B cell (primary cell): ENCODE data around the gene SMPD3. TPM values are rescaled to one million over a fixed set of nuclear protein-coding genes. Genes with fewer than 3 reads are reported as not detected.

Experiments used
- ATAC-seq: fragments of 200-7000 bp; cut with Tn5 transposase; one replicate; pipeline ENCODE4 v1.10.0; 2021; ENCODE audit warnings: low read depth, mild to moderate bottlenecking, moderate number of reproducible peaks, moderate library complexity
- CTCF ChIA-PET: fragments of 350-600 bp; sonication (Branson Sonifier 250); formaldehyde crosslinking; loops from one replicate; lab custom pipeline; 2021; ENCODE audit warnings: antibody characterized with exemption, inconsistent platforms; lab: Charles Lee
- POLR2A ChIA-PET: fragments of 350-600 bp; sonication (Branson Sonifier 250); formaldehyde crosslinking; loops from one replicate; lab custom pipeline; 2021; ENCODE audit warnings: antibody characterized with exemption; lab: Charles Lee
- DNase-seq: peaks from one replicate; pipeline ENCODE4 v3.0.0; 2013
- H2AFZ ChIP-seq: 2 replicates; pipeline ENCODE4 v1.6.1; 2012; ENCODE audit warnings: mild to moderate bottlenecking, low read depth, low read length; ENCODE audit not compliant: insufficient read depth, poor library complexity, severe bottlenecking
- H3K27ac ChIP-seq, 2 donors: 1 replicate in 1 of 2; 2 replicates in 1 of 2; pipeline ENCODE4 v1.5.1; 2012 to 2013; ENCODE audit warnings: low read length in 2 of 2, mild to moderate bottlenecking in 2 of 2, moderate library complexity in 1 of 2
- H3K27me3 ChIP-seq, 4 experiments: fragments of 200-600 bp in 1 of 4; sonication (generic) in 1 of 4; replicated peaks in 1 of 4; 1 replicate in 2 of 4; 2 replicates in 2 of 4; pipeline versions ENCODE4 v1.6.1 to v1.7.0; 2013 to 2016; ENCODE audit warnings: low read length in 3 of 4, mild to moderate bottlenecking in 2 of 4, mixed read lengths in 1 of 4, moderate library complexity in 1 of 4; ENCODE audit not compliant: insufficient read depth in 4 of 4, control insufficient read depth in 3 of 4; ENCODE audit errors: control extremely low read depth in 1 of 4
- H3K36me3 ChIP-seq, 2 experiments: replicated peaks in 1 of 2; 1 replicate in 1 of 2; 2 replicates in 1 of 2; pipeline versions ENCODE4 v1.6.1 to v1.7.1; 2013; ENCODE audit warnings: low read length in 1 of 2; ENCODE audit not compliant: insufficient read depth in 2 of 2, control insufficient read depth in 1 of 2; ENCODE audit errors: control extremely low read depth in 1 of 2, extremely low read depth in 1 of 2
- H3K4me1 ChIP-seq, 2 donors: fragments of 200-600 bp in 1 of 2; sonication (generic) in 1 of 2; 1 replicate in 1 of 2; 2 replicates in 1 of 2; pipeline versions ENCODE4 v1.5.1 to v1.6.1; 2013 to 2017; ENCODE audit warnings: low read length in 2 of 2; ENCODE audit not compliant: control insufficient read depth in 2 of 2, insufficient read depth in 2 of 2
- H3K4me2 ChIP-seq: replicated peaks from 2 replicates; pipeline ENCODE3; 2012; ENCODE audit warnings: mild to moderate bottlenecking, low read depth, low read length; ENCODE audit not compliant: poor library complexity, severe bottlenecking
- H3K4me3 ChIP-seq, 5 experiments: fragments of 200-600 bp in 1 of 5; sonication (generic) in 1 of 5; 1 replicate in 3 of 5; 2 replicates in 2 of 5; pipeline versions ENCODE4 v1.5.1 to v1.7.0; 2011 to 2016; ENCODE audit warnings: low read length in 4 of 5, mild to moderate bottlenecking in 4 of 5, low read depth in 2 of 5, control low read depth in 1 of 5, moderate library complexity in 1 of 5; ENCODE audit not compliant: insufficient read depth in 1 of 5; ENCODE audit errors: control extremely low read depth in 1 of 5, extremely low read depth in 1 of 5
- H3K79me2 ChIP-seq: fragments of 200-600 bp; sonication (generic); one replicate; pipeline ENCODE4 v1.6.0; 2016; ENCODE audit warnings: low read length; ENCODE audit not compliant: control insufficient read depth, insufficient read depth
- H3K9ac ChIP-seq: fragments of 200-600 bp; sonication (generic); 2 replicates; pipeline ENCODE4 v1.6.1; 2017; ENCODE audit warnings: mild to moderate bottlenecking, low read length, moderate library complexity
- H3K9me3 ChIP-seq, 3 donors: one replicate each; pipeline versions ENCODE4 v1.6.1 to v1.7.1; 2013; ENCODE audit warnings: low read length in 2 of 3; ENCODE audit not compliant: control insufficient read depth in 2 of 3, insufficient read depth in 1 of 3; ENCODE audit errors: control extremely low read depth in 1 of 3
- H4K20me1 ChIP-seq: 2 replicates; pipeline ENCODE4 v1.6.0; 2012; ENCODE audit warnings: mild to moderate bottlenecking, low read length; ENCODE audit not compliant: insufficient read depth, control insufficient read depth, poor library complexity, severe bottlenecking
- H3K27ac Mint-ChIP-seq: one replicate; pipeline ENCODE4 v1.8.0; 2021; ENCODE audit warnings: mixed read lengths
- H3K27me3 Mint-ChIP-seq: one replicate; pipeline ENCODE4 v1.8.0; 2021; ENCODE audit warnings: mixed read lengths
- H3K4me1 Mint-ChIP-seq: one replicate; pipeline ENCODE4 v1.8.0; 2021; ENCODE audit warnings: mixed read lengths
- H3K4me3 Mint-ChIP-seq: one replicate; pipeline ENCODE4 v1.8.0; 2021; ENCODE audit warnings: mixed read lengths
- H3K9me3 Mint-ChIP-seq: one replicate; pipeline ENCODE4 v1.8.0; 2022; ENCODE audit warnings: mixed read lengths; ENCODE audit not compliant: insufficient read depth
- CTCF ChIP-seq: fragments of 200-600 bp; IDR thresholded peaks from one replicate; pipeline ENCODE4 v1.8.0; 2022; ENCODE audit warnings: antibody characterized with exemption, mild to moderate bottlenecking
- EZH2 ChIP-seq: IDR thresholded peaks from 2 replicates; pipeline ENCODE4 v1.6.1; 2012; ENCODE audit warnings: borderline replicate concordance, low read depth, mild to moderate bottlenecking, moderate library complexity, low read length; ENCODE audit not compliant: insufficient read depth, poor library complexity, severe bottlenecking
- WGBS: methylation state at CpG from one replicate; pipeline ENCODE4 v1.1.5; 2013; ENCODE audit warnings: missing lambda C conversion rate; ENCODE audit not compliant: insufficient coverage; 5-methylcytosine and 5-hydroxymethylcytosine counted together
- intact Hi-C: fragments of 100-400 bp; cut with micrococcal nuclease; formaldehyde crosslinking; loops from one replicate; pipeline ENCODE4 v1.10.0; 2022
- polyA plus RNA-seq: library from polyadenylated mRNA; depleted of rRNA; stranded (reverse); fragments of >200 nt; gene quantifications from 2 replicates; pipeline ENCODE4 v1.2.3, GENCODE V29; 2012
- total RNA-seq, 2 donors: library from RNA; stranded (reverse); fragments of 120-200 nt in 1 of 2; gene quantifications; 1 replicate in 1 of 2; 2 replicates in 1 of 2; pipeline versions ENCODE4 v1.2.3 to v1.2.4, GENCODE V29; 2013 to 2022

SMPD3 gene
- total and polyA plus RNA-seq, 2 donors (not counting 1 experiment from before 2014, with no cell fraction given): 1.2 to 2.8 TPM

GRCh38 chr16:68486502-68487202 is 38.3 kb upstream of the SMPD3 start:
- Histone ChIP-seq H4K20me1 (no peaks in the 10 kb centered on the region), H3K4me3 (no peak overlapping the region), H3K9ac (no peak overlapping the region), H3K9me3 (no peaks in the 10 kb centered on the region), H3K79me2 (no peaks in the 10 kb centered on the region), H3K4me1 (peaks cover 11 to 12% of the 10 kb centered on the region in 2 donors), H3K4me2 (no peak overlapping the region), H3K36me3 (no peaks in the 10 kb centered on the region), H2AFZ (no peak overlapping the region), H3K27me3 (peaks cover 0 to 7% (median 0%) of the 10 kb centered on the region in 4 experiments), H3K27ac (no peak overlapping the region)
- DNase-seq (no peak), ATAC-seq (no peak)
- POLR2A ChIA-PET: interaction anchor here (0.5 kb wide), 1 partner anchor 28 kb away, joined by 3 read pairs; no protein-coding TSS in a partner anchor
- 84% methylated on average over 2 of the region's 4 CpGs for WGBS
- Mint-ChIP-seq H3K27ac (no peak overlapping the region), H3K4me1 (peaks cover 10% of the 10 kb centered on the region), H3K4me3 (no peak overlapping the region), H3K27me3 (no peaks in the 10 kb centered on the region), H3K9me3 (no peaks in the 10 kb centered on the region)
- TF ChIP-seq CTCF (no peak), EZH2 (no peak)
- intact Hi-C loops: no loop called here
- CTCF ChIA-PET: interaction anchor here (0.5 kb wide), 1 partner anchor 250 kb away, joined by 3 read pairs; the partner anchor contains the start of gene CDH1

- Histone ChIP-seq H3K27ac (no peak overlapping the region), H3K27me3 (no peaks in the 10 kb centered on the region), H3K9me3 (no peaks in the 10 kb centered on the region), H3K36me3 (no peaks in the 10 kb centered on the region), H2AFZ (no peak overlapping the region), H3K4me3 (no peak overlapping the region), H3K4me1 (peaks cover 0 to 6% of the 10 kb centered on the region in 2 donors), H4K20me1 (no peaks in the 10 kb centered on the region), H3K4me2 (no peak overlapping the region), H3K9ac (no peak overlapping the region), H3K79me2 (no peaks in the 10 kb centered on the region)
- intact Hi-C loops: no loop called here
- no peak overlapping the region for H3K4me3 Mint-ChIP-seq
- POLR2A ChIA-PET: no interaction called here
- no peak for DNase-seq
- H3K9me3 Mint-ChIP-seq: no peaks in the 10 kb centered on the region
- H3K27me3 Mint-ChIP-seq: no peaks in the 10 kb centered on the region
- H3K4me1 Mint-ChIP-seq: peaks cover 4% of the 10 kb centered on the region
- no peak overlapping the region for H3K27ac Mint-ChIP-seq
- TF ChIP-seq EZH2: no peak
- TF ChIP-seq CTCF: no peak
- WGBS: no CpG with 5 or more reads among the region's 5 CpGs
- CTCF ChIA-PET: no interaction called here
- no peak for ATAC-seq
These were observed 33.3 kb upstream of the SMPD3 start for GRCh38 chr16:68481636-68482035.
